Hindlimb muscle (tissue), 1 donor: ENCODE measurements around the gene CEACAM8. TPM values are rescaled to one million over a fixed set of nuclear protein-coding genes. Genes with fewer than 3 reads are reported as not detected.
"Not testable (repeated sequence)": the region's sequence is repeated elsewhere in the genome, so short reads cannot be mapped to it uniquely, and the experiment has no call there.

Experiments used
- DNase-seq: peaks from one replicate; pipeline ENCODE4 v3.0.0-alpha.2; 2013
- polyA plus RNA-seq: library from polyadenylated mRNA; unstranded; fragments of 120-200 nt; gene quantifications from one replicate; pipeline ENCODE4 v1.2.1, GENCODE V29; 2013; ENCODE audit not compliant: insufficient read length

Gene CEACAM8
- polyA plus RNA-seq, 1 donor = 0.09 TPM

DNA sequence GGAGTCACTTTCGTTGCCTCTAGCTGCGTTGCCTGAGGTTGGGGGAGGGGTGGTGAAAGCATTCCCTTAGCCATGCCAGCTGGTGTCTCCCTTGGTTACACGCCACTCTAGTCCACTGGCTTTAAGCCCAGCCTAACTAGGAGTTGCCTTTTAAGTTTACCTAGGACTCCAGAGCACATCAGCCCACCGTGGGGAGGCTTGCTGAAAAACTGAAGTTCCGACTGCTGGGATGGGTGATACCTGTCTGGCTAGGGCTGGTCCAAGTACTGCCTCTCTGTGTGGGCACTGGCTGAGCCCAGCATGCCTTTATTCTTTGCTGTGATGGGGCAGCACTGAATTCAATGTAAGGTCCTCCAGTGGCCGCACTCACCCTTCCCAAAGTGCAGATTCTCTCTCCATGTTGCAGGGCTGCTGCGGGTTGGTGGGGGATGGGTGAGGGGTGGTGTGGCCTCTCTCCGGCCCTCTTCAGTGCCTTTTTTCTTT, 54.6 kb downstream of the CEACAM8 start:
- DNase-seq = no peak

GRCh38 chr19:42538841-42539709, 55.6 kb downstream of the CEACAM8 start:
- no peak for DNase-seq

GRCh38 chr19:42535276-42535675, 59.4 kb downstream of the CEACAM8 start:
- not testable (repeated sequence) for DNase-seq

- DNase-seq = no peak
Observed at GRCh38 chr19:42534391-42534790, 60.3 kb downstream of the CEACAM8 start.

DNA sequence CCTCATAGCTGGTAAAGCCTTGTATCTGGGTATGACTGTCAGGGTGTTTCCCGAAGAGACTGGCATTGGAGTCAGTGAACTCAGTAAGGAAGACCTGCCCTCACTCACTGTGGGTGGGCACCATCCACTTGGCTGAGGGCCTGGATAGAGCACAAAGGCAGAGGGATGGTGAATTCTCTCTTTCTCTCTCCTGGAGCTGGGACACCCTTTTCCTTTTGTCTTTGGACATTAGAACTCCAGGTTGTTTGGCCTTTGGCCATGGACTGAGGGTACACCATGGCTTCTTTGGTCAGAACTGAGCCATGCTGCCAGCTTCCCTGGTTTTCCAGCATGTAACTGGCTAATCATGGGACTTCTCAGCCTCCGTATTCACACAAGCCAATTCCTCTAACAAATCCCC, 61.8 kb downstream of the CEACAM8 start:
- DNase-seq = no peak

DNA sequence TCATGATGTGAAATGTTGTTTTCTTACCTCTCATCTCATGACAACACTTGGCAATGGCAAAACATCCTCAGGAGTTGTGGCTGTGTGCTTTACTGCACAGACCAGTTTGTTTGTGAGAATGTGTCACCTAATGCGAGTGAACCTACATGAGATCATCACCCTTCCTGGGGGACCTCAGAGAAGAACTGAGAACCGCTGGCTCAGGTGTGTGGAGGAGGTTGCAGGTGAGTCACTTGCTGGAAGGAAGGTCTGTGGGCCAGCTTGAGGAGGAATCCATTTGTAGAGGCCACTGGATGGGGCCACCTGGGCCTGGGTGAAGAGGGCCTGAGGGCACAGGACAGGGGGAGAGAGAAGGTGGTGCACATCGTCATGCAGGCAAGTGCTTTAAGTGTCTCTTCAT, 63.4 kb downstream of the CEACAM8 start:
- no peak for DNase-seq

Other genes with a start within 250 kb of the CEACAM8 start
- not detected for gene CNFN, start 204.6 kb downstream of the CEACAM8 start, polyA plus RNA-seq
- gene LIPE, start 167.5 kb downstream of the CEACAM8 start, polyA plus RNA-seq = 11.6 TPM
- gene CXCL17, start 152.0 kb downstream of the CEACAM8 start, polyA plus RNA-seq = not detected
- gene CEACAM1, start 66.4 kb downstream of the CEACAM8 start, polyA plus RNA-seq = 2.1 TPM
- not detected for gene PSG3, start 145.6 kb upstream of the CEACAM8 start, polyA plus RNA-seq
- gene PSG8, start 170.8 kb upstream of the CEACAM8 start, polyA plus RNA-seq = not detected